HepG2 (cell line): ENCODE measurements around the gene MARCHF2. TPM values are rescaled to one million over a fixed set of nuclear protein-coding genes. Genes with fewer than 3 reads are reported as not detected.

Experiments
- ATAC-seq: fragments of 200-7000 bp; cut with Tn5 transposase; 3 replicates; pipeline ENCODE4 v1.9.1; 2020; ENCODE audit warnings: mild to moderate bottlenecking, moderate library complexity
- BruUV-seq: library from RNA; stranded (reverse); fragments of 400-500 nt; replicated peaks from 2 replicates; lab custom pipeline; 2021; lab: Mats Ljungman, UMichigan
- CTCF ChIA-PET: fragments of 300-600 bp; formaldehyde crosslinking; extraction: SDS; loops from one replicate; lab custom pipeline; 2021; ENCODE audit warnings: low total read pairs, inconsistent platforms, low intra/inter-chr PET ratio; lab: Yijun Ruan, JAX
- POLR2A ChIA-PET: fragments of 350-600 bp; sonication (Branson Sonifier 250); formaldehyde crosslinking; loops from one replicate; lab custom pipeline; 2020; ENCODE audit warnings: antibody characterized with exemption, inconsistent platforms; lab: Yijun Ruan, JAX
- DNase-seq: peaks from one replicate; pipeline ENCODE4 v3.0.0-alpha.2; 2015; ENCODE audit warnings: low spot score
- FAIRE-seq: peaks from 3 replicates; lab custom pipeline; 2011; peaks lifted over from hg19 to GRCh38; lab: Jason Lieb, UNC
- H2AFZ ChIP-seq: one replicate; pipeline ENCODE4 v1.6.1; 2011; ENCODE audit warnings: low read length, inconsistent platforms
- H3K27ac ChIP-seq: fragments of 300-600 bp; 3 replicates; pipeline ENCODE4 v1.8.0; 2011; ENCODE audit warnings: mixed run types, mild to moderate bottlenecking, mixed read lengths, low read length, inconsistent platforms; ENCODE audit not compliant: insufficient read depth; ENCODE audit errors: extremely low read length
- H3K27me3 ChIP-seq, 2 experiments: fragments of 200-600 bp in 1 of 2; 2 replicates in 1 of 2; 3 replicates in 1 of 2; pipeline versions ENCODE4 v1.6.0 to v1.8.0; 2011; ENCODE audit warnings: low read length in 2 of 2, mild to moderate bottlenecking in 2 of 2, moderate library complexity in 2 of 2, inconsistent platforms in 1 of 2; ENCODE audit not compliant: insufficient read depth in 2 of 2, control insufficient read depth in 1 of 2
- H3K36me3 ChIP-seq, 2 experiments: fragments of 200-600 bp in 1 of 2; replicated peaks in 1 of 2; 2 replicates in 1 of 2; 3 replicates in 1 of 2; pipeline versions ENCODE4 v1.5.1 to v1.8.0; 2011; ENCODE audit warnings: low read length in 2 of 2, inconsistent platforms in 1 of 2; ENCODE audit not compliant: insufficient read depth in 2 of 2, control insufficient read depth in 1 of 2
- H3K4me1 ChIP-seq: 2 replicates; pipeline ENCODE4 v1.5.1; 2012; ENCODE audit warnings: low read length, inconsistent platforms; ENCODE audit not compliant: insufficient read depth
- H3K4me2 ChIP-seq: 2 replicates; pipeline ENCODE4 v1.6.0; 2011; ENCODE audit warnings: low read depth, low read length, inconsistent platforms
- H3K4me3 ChIP-seq, 3 experiments: fragments of 200-600 bp in 1 of 3; sonication (generic), shearing (Covaris generic) in 1 of 3; replicated peaks in 1 of 3; 2 replicates each; pipeline ENCODE4 v1.5.1; 2011 to 2016; ENCODE audit warnings: low read length in 3 of 3, inconsistent platforms in 2 of 3, low read depth in 2 of 3, mild to moderate bottlenecking in 2 of 3, control low read depth in 1 of 3, mixed read lengths in 1 of 3; ENCODE audit not compliant: insufficient read depth in 1 of 3
- H3K79me2 ChIP-seq: one replicate; pipeline ENCODE4 v1.6.1; 2011; ENCODE audit warnings: low read length, inconsistent platforms; ENCODE audit not compliant: insufficient read depth
- H3K9ac ChIP-seq: 2 replicates; pipeline ENCODE4 v1.6.0; 2011; ENCODE audit warnings: mild to moderate bottlenecking, low read depth, low read length, inconsistent platforms; ENCODE audit not compliant: insufficient read depth
- H3K9me3 ChIP-seq: 2 replicates; pipeline ENCODE4 v1.5.1; 2012; ENCODE audit warnings: mild to moderate bottlenecking, low read length
- H4K20me1 ChIP-seq: 2 replicates; pipeline ENCODE4 v1.6.0; 2011; ENCODE audit warnings: inconsistent platforms, mild to moderate bottlenecking, low read length, moderate library complexity; ENCODE audit not compliant: insufficient read depth
- GLI4 ChIP-seq: sonication (generic); formaldehyde crosslinking; IDR thresholded peaks from 2 replicates; pipeline ENCODE4 v1.5.1; 2020; ENCODE audit warnings: missing genetic modification reagents, mild to moderate bottlenecking, moderate library complexity, borderline replicate concordance
- HNF4G ChIP-seq, 2 experiments: sonication (generic) in 1 of 2; formaldehyde crosslinking in 1 of 2; IDR thresholded peaks; 2 replicates each; pipeline versions ENCODE4 v1.4.0 to v1.6.1; 2011 to 2020; ENCODE audit warnings: borderline replicate concordance in 2 of 2, low read depth in 2 of 2, mild to moderate bottlenecking in 2 of 2, low read length in 1 of 2, missing genetic modification reagents in 1 of 2, moderate library complexity in 1 of 2
- KLF13 ChIP-seq: sonication (generic); formaldehyde crosslinking; IDR thresholded peaks from 2 replicates; pipeline ENCODE4 v1.4.0; 2020; ENCODE audit warnings: mild to moderate bottlenecking, missing genetic modification reagents
- NCOA1 ChIP-seq: sonication (generic); formaldehyde crosslinking; IDR thresholded peaks from 2 replicates; pipeline ENCODE4 v1.9.0; 2021; ENCODE audit warnings: missing genetic modification reagents
- RBFOX2 ChIP-seq: fragments of 200-400 bp; formaldehyde crosslinking; IDR thresholded peaks from 2 replicates; pipeline ENCODE4 v1.6.1; 2017; ENCODE audit warnings: low read depth, mild to moderate bottlenecking, low read length
- RNF2 ChIP-seq: fragments of 450-650 bp; conservative IDR thresholded peaks from 2 replicates; pipeline ENCODE4 v1.6.1; 2016; ENCODE audit warnings: low read depth
- SALL1 ChIP-seq: sonication (generic); formaldehyde crosslinking; IDR thresholded peaks from 2 replicates; pipeline ENCODE4 v1.8.0; 2022; ENCODE audit warnings: mild to moderate bottlenecking, missing genetic modification reagents
- SPEN ChIP-seq: sonication (generic); formaldehyde crosslinking; IDR thresholded peaks from 2 replicates; pipeline ENCODE4 v1.5.1; 2020; ENCODE audit warnings: low read depth, mild to moderate bottlenecking, missing genetic modification reagents
- TCF12 ChIP-seq, 2 experiments: fragments of 450-650 bp in 1 of 2; sonication (generic) in 1 of 2; formaldehyde crosslinking in 1 of 2; IDR thresholded peaks; 2 replicates each; pipeline versions ENCODE4 v1.6.1 to v1.8.0; 2017 to 2022; ENCODE audit warnings: antibody characterized with exemption in 1 of 2, mild to moderate bottlenecking in 1 of 2, missing genetic modification reagents in 1 of 2, moderate library complexity in 1 of 2
- ZBTB33 ChIP-seq: sonication (generic); formaldehyde crosslinking; IDR thresholded peaks from 2 replicates; pipeline ENCODE4 v1.4.0; 2020; ENCODE audit warnings: missing genetic modification reagents
- ZBTB4 ChIP-seq: sonication (generic); formaldehyde crosslinking; IDR thresholded peaks from 2 replicates; pipeline ENCODE4 v1.4.0; 2020; ENCODE audit warnings: missing genetic modification reagents, mild to moderate bottlenecking, borderline replicate concordance
- ZGPAT ChIP-seq: IDR thresholded peaks from 2 replicates; pipeline ENCODE4 v1.6.1; 2016; ENCODE audit warnings: mild to moderate bottlenecking
- ZNF274 ChIP-seq: sonication (generic); formaldehyde crosslinking; IDR thresholded peaks from 2 replicates; pipeline ENCODE4 v1.5.1; 2020; ENCODE audit warnings: mild to moderate bottlenecking, missing genetic modification reagents
- ZNF44 ChIP-seq: sonication (generic); formaldehyde crosslinking; IDR thresholded peaks from 2 replicates; pipeline ENCODE4 v1.5.1; 2020; ENCODE audit warnings: mild to moderate bottlenecking, missing genetic modification reagents
- WGBS: methylation state at CpG from one replicate; pipeline ENCODE4 v1.1.6; 2017; ENCODE audit warnings: low lambda C conversion rate; 5-methylcytosine and 5-hydroxymethylcytosine counted together
- in situ Hi-C: cut with HindIII; loops from 2 replicates; pipeline ENCODE4 v1.10.0; 2017; ENCODE audit warnings: low pct_unique_long_range_greater_than_20kb; ENCODE audit not compliant: extremely low pct_ligation_motif_present
- intact Hi-C: fragments of 100-400 bp; cut with micrococcal nuclease; formaldehyde crosslinking; loops from one replicate; pipeline ENCODE4 v1.10.0; 2022; ENCODE audit not compliant: unreplicated experiment
- polyA plus RNA-seq, 8 experiments: library from polyadenylated mRNA; depleted of rRNA in 3 of 8; stranded (reverse) in 7 of 8; unstranded in 1 of 8; fragments of >200 nt; fragmentation: Illumina TruSeq in 4 of 8; extraction: Trizol in 4 of 8; gene quantifications; 2 replicates each; pipeline versions ENCODE4 v1.2.1 to v1.2.3, GENCODE V29; 2011 to 2016; ENCODE audit warnings: low read depth in 4 of 8, missing spikeins in 1 of 8, mixed read lengths in 1 of 8; ENCODE audit not compliant: insufficient read depth in 1 of 8
- total RNA-seq, 5 experiments: library from RNA; depleted of rRNA; stranded (reverse); fragments of >200 nt; fragmentation: Illumina TruSeq; extraction: Trizol; gene quantifications; 2 replicates each; pipeline ENCODE4 v1.2.3, GENCODE V29; 2016; ENCODE audit warnings: low read depth in 1 of 5

The MARCHF2 gene
- total and polyA plus RNA-seq, 2 of the 13 experiments (the other 11 are each of a cell fraction or from before 2014, with no cell fraction given), result 12.7 to 13.0 TPM

GRCh38 chr19:8371011-8371804, 41.9 kb upstream of the MARCHF2 start:
- FAIRE-seq, result no peak
- TF ChIP-seq NCOA1 (CRISPR knock-in tag), result no peak
- peak; percentile 45; the same call in 1 of the 2 replicates for TF ChIP-seq ZBTB33
- peak; percentile 60; the same call in 1 of the 2 replicates for TF ChIP-seq ZBTB4 (CRISPR knock-in tag)
- TF ChIP-seq HNF4G (IDR thresholded peaks at IDR 0.05; ENCODE audit: borderline replicate concordance, low read depth, low read length), result no peak
- 0 out of 2 replicates have a peak, but pooled peaks have one; percentile 37 for TF ChIP-seq HNF4G (CRISPR knock-in tag; IDR thresholded peaks at IDR 0.05; ENCODE audit: borderline replicate concordance, low read depth)
- 0 out of 2 replicates have a peak, but pooled peaks have one; percentile 32 for TF ChIP-seq SALL1
- no peak for TF ChIP-seq SPEN (CRISPR knock-in tag)
- TF ChIP-seq GLI4 (CRISPR knock-in tag), result no peak
- TF ChIP-seq ZGPAT (CRISPR knock-in tag), result no peak
- TF ChIP-seq ZNF44, result 0 out of 2 replicates have a peak, but pooled peaks have one; percentile 59
- TF ChIP-seq RNF2, result no peak
- no peak for TF ChIP-seq TCF12 (IDR thresholded peaks at IDR 0.05)
- 0 out of 2 replicates have a peak, but pooled peaks have one; percentile 37 for TF ChIP-seq TCF12 (CRISPR knock-in tag; IDR thresholded peaks at IDR 0.05)
- TF ChIP-seq ZNF274 (CRISPR knock-in tag), result peak; percentile 53; the same call in 1 of the 2 replicates
- TF ChIP-seq RBFOX2, result peak; percentile 67
- no peak for TF ChIP-seq KLF13 (CRISPR knock-in tag)

More at GRCh38 chr19:8371011-8371804, 41.9 kb upstream of the MARCHF2 start:
- peaks cover 78% of the 10 kb centered on the region for H3K4me1 ChIP-seq
- H3K4me2 ChIP-seq, result peak overlapping the region; percentile 37; the same call in 1 of the 2 replicates
- no peak overlapping the region for H2AFZ ChIP-seq
- no peaks in the 10 kb centered on the region for H3K9me3 ChIP-seq
- H3K27ac ChIP-seq, result peak overlapping the region; percentile 65
- no peaks in the 10 kb centered on the region for H3K27me3 ChIP-seq
- CTCF ChIA-PET, result no interaction called here
- H3K79me2 ChIP-seq, result no peaks in the 10 kb centered on the region
- DNase-seq (no peak), ATAC-seq (no peak; the same call in 2 of the 3 replicates)
- BruUV-seq, result no TSS peak
- in situ Hi-C loops, result no loop called here
- 94% methylated on average over 14 of the region's 28 CpGs for WGBS
- intact Hi-C loops, result no loop called here
- peak overlapping the region; percentile 52; the same call in 1 of the 2 replicates for H3K9ac ChIP-seq
- POLR2A ChIA-PET, result interaction anchor here (1.4 to 1.7 kb wide), 3 partner anchors 9 to 19 kb away, joined by 4 to 6 read pairs (median 4); no protein-coding TSS in a partner anchor
- no peaks in the 10 kb centered on the region for H4K20me1 ChIP-seq
- H3K4me3 ChIP-seq, result no peak overlapping the region
- peaks cover 0 to 5% of the 10 kb centered on the region in 2 experiments; a peak in 2 of 5 replicates for H3K36me3 ChIP-seq
